ENCODE data around the gene IRS2.

IRS2 gene

GRCh38 chr13:109778102-109778542 lies 8.3 kb downstream of the IRS2 start:
- Histone ChIP-seq H3K9ac (ENCODE audit: low read depth, low read length) (0 out of 2 replicates have a peak overlapping the region, but pooled peaks have one; percentile 6), H3K27ac (ENCODE audit: low read length) (no peak overlapping the region), H3K4me3 (ENCODE audit: low read length) (no peak overlapping the region), H3K9me3 (ENCODE audit: insufficient read depth, low read depth, low read length) (no peaks in the 10 kb centered on the region), H3K36me3 (ENCODE audit: insufficient read depth, low read depth, low read length) (peaks cover 25% of the 10 kb centered on the region), H3K4me1 (ENCODE audit: insufficient read depth, low read length) (peaks cover 31% of the 10 kb centered on the region), H3K27me3 (ENCODE audit: insufficient read depth, low read length) (no peaks in the 10 kb centered on the region)

GRCh38 chr13:109776575-109776974 lies 9.8 kb downstream of the IRS2 start:
- no peaks in the 10 kb centered on the region for H3K9me3 ChIP-seq (ENCODE audit: insufficient read depth, low read depth, low read length)
- H3K4me1 ChIP-seq (ENCODE audit: insufficient read depth, low read length): peaks cover 30% of the 10 kb centered on the region
- no peaks in the 10 kb centered on the region for H3K27me3 ChIP-seq (ENCODE audit: insufficient read depth, low read length)
- H3K9ac ChIP-seq (ENCODE audit: low read depth, low read length): no peak overlapping the region
- peaks cover 24% of the 10 kb centered on the region for H3K36me3 ChIP-seq (ENCODE audit: insufficient read depth, low read depth, low read length)
- H3K4me3 ChIP-seq (ENCODE audit: low read length): no peak overlapping the region
- H3K27ac ChIP-seq (ENCODE audit: low read length): no peak overlapping the region

GRCh38 chr13:109773786-109774185 lies 12.6 kb downstream of the IRS2 start:
- Histone ChIP-seq H3K4me1 (ENCODE audit: insufficient read depth, low read length) (peaks cover 12% of the 10 kb centered on the region; the same call in 1 of the 2 replicates), H3K9ac (ENCODE audit: low read depth, low read length) (no peak overlapping the region), H3K27me3 (ENCODE audit: insufficient read depth, low read length) (no peaks in the 10 kb centered on the region), H3K4me3 (ENCODE audit: low read length) (no peak overlapping the region), H3K9me3 (ENCODE audit: insufficient read depth, low read depth, low read length) (no peaks in the 10 kb centered on the region), H3K27ac (ENCODE audit: low read length) (no peak overlapping the region), H3K36me3 (ENCODE audit: insufficient read depth, low read depth, low read length) (peaks cover 11% of the 10 kb centered on the region; the same call in 1 of the 2 replicates)

GRCh38 chr13:109773276-109773675 lies 13.1 kb downstream of the IRS2 start:
- Histone ChIP-seq H3K9ac (ENCODE audit: low read depth, low read length) (no peak overlapping the region), H3K4me1 (ENCODE audit: insufficient read depth, low read length) (peaks cover 7% of the 10 kb centered on the region; the same call in 1 of the 2 replicates), H3K9me3 (ENCODE audit: insufficient read depth, low read depth, low read length) (no peaks in the 10 kb centered on the region), H3K27me3 (ENCODE audit: insufficient read depth, low read length) (no peaks in the 10 kb centered on the region), H3K27ac (ENCODE audit: low read length) (no peak overlapping the region), H3K36me3 (ENCODE audit: insufficient read depth, low read depth, low read length) (peaks cover 8% of the 10 kb centered on the region; the same call in 1 of the 2 replicates), H3K4me3 (ENCODE audit: low read length) (no peak overlapping the region)

GRCh38 chr13:109771926-109772325 lies 14.5 kb downstream of the IRS2 start:
- H3K9ac ChIP-seq (ENCODE audit: low read depth, low read length): no peak overlapping the region
- no peaks in the 10 kb centered on the region for H3K27me3 ChIP-seq (ENCODE audit: insufficient read depth, low read length)
- H3K9me3 ChIP-seq (ENCODE audit: insufficient read depth, low read depth, low read length): no peaks in the 10 kb centered on the region
- no peak overlapping the region for H3K4me3 ChIP-seq (ENCODE audit: low read length)
- H3K27ac ChIP-seq (ENCODE audit: low read length): no peak overlapping the region
- H3K4me1 ChIP-seq (ENCODE audit: insufficient read depth, low read length): no peaks in the 10 kb centered on the region
- H3K36me3 ChIP-seq (ENCODE audit: insufficient read depth, low read depth, low read length): peaks cover 6% of the 10 kb centered on the region; the same call in 1 of the 2 replicates

- Histone ChIP-seq H3K27ac (ENCODE audit: low read length) (no peak overlapping the region), H3K9me3 (ENCODE audit: insufficient read depth, low read depth, low read length) (no peaks in the 10 kb centered on the region), H3K36me3 (ENCODE audit: insufficient read depth, low read depth, low read length) (peaks cover 6% of the 10 kb centered on the region; the same call in 1 of the 2 replicates), H3K4me3 (ENCODE audit: low read length) (no peak overlapping the region), H3K27me3 (ENCODE audit: insufficient read depth, low read length) (no peaks in the 10 kb centered on the region), H3K9ac (ENCODE audit: low read depth, low read length) (no peak overlapping the region), H3K4me1 (ENCODE audit: insufficient read depth, low read length) (no peaks in the 10 kb centered on the region)
Observed at GRCh38 chr13:109770436-109770835, 15.9 kb downstream of the IRS2 start.

GRCh38 chr13:109769921-109770320 lies 16.5 kb downstream of the IRS2 start:
- H3K27ac ChIP-seq (ENCODE audit: low read length): no peak overlapping the region
- H3K4me1 ChIP-seq (ENCODE audit: insufficient read depth, low read length): peaks cover 1% of the 10 kb centered on the region; the same call in 1 of the 2 replicates
- H3K4me3 ChIP-seq (ENCODE audit: low read length): no peak overlapping the region
- H3K27me3 ChIP-seq (ENCODE audit: insufficient read depth, low read length): no peaks in the 10 kb centered on the region
- no peak overlapping the region for H3K9ac ChIP-seq (ENCODE audit: low read depth, low read length)
- H3K9me3 ChIP-seq (ENCODE audit: insufficient read depth, low read depth, low read length): no peaks in the 10 kb centered on the region
- H3K36me3 ChIP-seq (ENCODE audit: insufficient read depth, low read depth, low read length): peaks cover 6% of the 10 kb centered on the region; the same call in 1 of the 2 replicates

GRCh38 chr13:109769275-109769674 lies 17.1 kb downstream of the IRS2 start:
- Histone ChIP-seq H3K36me3 (ENCODE audit: insufficient read depth, low read depth, low read length) (peaks cover 6% of the 10 kb centered on the region; the same call in 1 of the 2 replicates), H3K4me3 (ENCODE audit: low read length) (no peak overlapping the region), H3K27me3 (ENCODE audit: insufficient read depth, low read length) (no peaks in the 10 kb centered on the region), H3K9me3 (ENCODE audit: insufficient read depth, low read depth, low read length) (no peaks in the 10 kb centered on the region), H3K27ac (ENCODE audit: low read length) (no peak overlapping the region), H3K4me1 (ENCODE audit: insufficient read depth, low read length) (peaks cover 4% of the 10 kb centered on the region; the same call in 1 of the 2 replicates), H3K9ac (ENCODE audit: low read depth, low read length) (no peak overlapping the region)

- H3K9ac ChIP-seq (ENCODE audit: low read depth, low read length): no peak overlapping the region
- H3K27ac ChIP-seq (ENCODE audit: low read length): no peak overlapping the region
- peaks cover 4% of the 10 kb centered on the region; the same call in 1 of the 2 replicates for H3K4me1 ChIP-seq (ENCODE audit: insufficient read depth, low read length)
- peaks cover 6% of the 10 kb centered on the region; the same call in 1 of the 2 replicates for H3K36me3 ChIP-seq (ENCODE audit: insufficient read depth, low read depth, low read length)
- H3K27me3 ChIP-seq (ENCODE audit: insufficient read depth, low read length): no peaks in the 10 kb centered on the region
- H3K4me3 ChIP-seq (ENCODE audit: low read length): no peak overlapping the region
- H3K9me3 ChIP-seq (ENCODE audit: insufficient read depth, low read depth, low read length): no peaks in the 10 kb centered on the region
Observed at GRCh38 chr13:109768616-109769015, 17.8 kb downstream of the IRS2 start.

- no peak overlapping the region for H3K27ac ChIP-seq (ENCODE audit: low read length)
- no peaks in the 10 kb centered on the region for H3K27me3 ChIP-seq (ENCODE audit: insufficient read depth, low read length)
- no peak overlapping the region for H3K9ac ChIP-seq (ENCODE audit: low read depth, low read length)
- no peaks in the 10 kb centered on the region for H3K9me3 ChIP-seq (ENCODE audit: insufficient read depth, low read depth, low read length)
- peaks cover 4% of the 10 kb centered on the region; the same call in 1 of the 2 replicates for H3K4me1 ChIP-seq (ENCODE audit: insufficient read depth, low read length)
- H3K4me3 ChIP-seq (ENCODE audit: low read length): no peak overlapping the region
- H3K36me3 ChIP-seq (ENCODE audit: insufficient read depth, low read depth, low read length): peaks cover 6% of the 10 kb centered on the region; the same call in 1 of the 2 replicates
Observed at GRCh38 chr13:109768176-109768575, 18.2 kb downstream of the IRS2 start.

- no peak overlapping the region for H3K4me3 ChIP-seq (ENCODE audit: low read length)
- H3K27me3 ChIP-seq (ENCODE audit: insufficient read depth, low read length): no peaks in the 10 kb centered on the region
- no peak overlapping the region for H3K9ac ChIP-seq (ENCODE audit: low read depth, low read length)
- H3K4me1 ChIP-seq (ENCODE audit: insufficient read depth, low read length): peaks cover 4% of the 10 kb centered on the region; the same call in 1 of the 2 replicates
- H3K9me3 ChIP-seq (ENCODE audit: insufficient read depth, low read depth, low read length): no peaks in the 10 kb centered on the region
- peaks cover 6% of the 10 kb centered on the region; the same call in 1 of the 2 replicates for H3K36me3 ChIP-seq (ENCODE audit: insufficient read depth, low read depth, low read length)
- no peak overlapping the region for H3K27ac ChIP-seq (ENCODE audit: low read length)
Observed at GRCh38 chr13:109767023-109767422, 19.4 kb downstream of the IRS2 start.

GRCh38 chr13:109764470-109765291 lies 21.7 kb downstream of the IRS2 start:
- Histone ChIP-seq H3K4me3 (ENCODE audit: low read length) (no peak overlapping the region), H3K27ac (ENCODE audit: low read length) (no peak overlapping the region), H3K4me1 (ENCODE audit: insufficient read depth, low read length) (peaks cover 8% of the 10 kb centered on the region; the same call in 1 of the 2 replicates), H3K9ac (ENCODE audit: low read depth, low read length) (no peak overlapping the region), H3K27me3 (ENCODE audit: insufficient read depth, low read length) (no peaks in the 10 kb centered on the region), H3K9me3 (ENCODE audit: insufficient read depth, low read depth, low read length) (no peaks in the 10 kb centered on the region), H3K36me3 (ENCODE audit: insufficient read depth, low read depth, low read length) (no peaks in the 10 kb centered on the region)

Measured in iPS-20b (cell line).